H9 (cell line): ENCODE results near the gene GRIK3. TPM values are rescaled to one million over a fixed set of nuclear protein-coding genes. Genes with fewer than 3 reads are reported as not detected.

Source experiments
- DNase-seq: peaks from one replicate; pipeline ENCODE4 v3.0.0-alpha.2; 2017
- H2AFZ ChIP-seq: one replicate; pipeline ENCODE4 v1.6.1; 2013; ENCODE audit warnings: mild to moderate bottlenecking, low read length, control low read depth, moderate library complexity
- H2AK5ac ChIP-seq: 2 replicates; pipeline ENCODE4 v1.6.1; 2013; ENCODE audit warnings: low read length, control low read depth, mixed read lengths; ENCODE audit not compliant: insufficient read length
- H2BK120ac ChIP-seq: one replicate; pipeline ENCODE4 v1.6.1; 2013; ENCODE audit warnings: low read depth, mild to moderate bottlenecking, low read length, control low read depth, inconsistent platforms; ENCODE audit not compliant: poor library complexity, severe bottlenecking
- H2BK12ac ChIP-seq: 2 replicates; pipeline ENCODE4 v1.6.1; 2013; ENCODE audit warnings: low read length, control low read depth, mixed read lengths, low read depth; ENCODE audit not compliant: insufficient read length
- H2BK15ac ChIP-seq: 2 replicates; pipeline ENCODE4 v1.6.1; 2013; ENCODE audit warnings: low read depth, low read length, control low read depth
- H2BK20ac ChIP-seq: one replicate; pipeline ENCODE4 v1.6.1; 2013; ENCODE audit warnings: low read depth, mild to moderate bottlenecking, low read length, control low read depth, inconsistent platforms; ENCODE audit not compliant: poor library complexity, severe bottlenecking
- H2BK5ac ChIP-seq: 2 replicates; pipeline ENCODE4 v1.6.1; 2013; ENCODE audit warnings: low read length, control low read depth, mixed read lengths; ENCODE audit not compliant: insufficient read length
- H3K14ac ChIP-seq: 2 replicates; pipeline ENCODE4 v1.6.1; 2013; ENCODE audit warnings: low read length, control low read depth; ENCODE audit not compliant: insufficient read depth
- H3K18ac ChIP-seq: 2 replicates; pipeline ENCODE4 v1.6.1; 2013; ENCODE audit warnings: low read depth, mild to moderate bottlenecking, mixed read lengths, low read length, control low read depth; ENCODE audit not compliant: insufficient read length
- H3K23ac ChIP-seq: 2 replicates; pipeline ENCODE4 v1.6.1; 2013; ENCODE audit warnings: low read length, control low read depth, mixed read lengths, low read depth; ENCODE audit not compliant: insufficient read length
- H3K23me2 ChIP-seq: 2 replicates; pipeline ENCODE4 v1.6.1; 2013; ENCODE audit warnings: low read depth, mild to moderate bottlenecking, mixed read lengths, low read length, control low read depth; ENCODE audit not compliant: insufficient read length, poor library complexity, severe bottlenecking
- H3K27ac ChIP-seq: 2 replicates; pipeline ENCODE4 v1.5.1; 2013; ENCODE audit warnings: low read length, control low read depth, mixed read lengths, low read depth; ENCODE audit not compliant: insufficient read length
- H3K27me3 ChIP-seq: 2 replicates; pipeline ENCODE4 v1.6.1; 2013; ENCODE audit warnings: low read length, control low read depth, inconsistent platforms; ENCODE audit not compliant: insufficient read depth
- H3K4ac ChIP-seq: 2 replicates; pipeline ENCODE4 v1.6.1; 2013; ENCODE audit warnings: low read depth, mild to moderate bottlenecking, control low read depth, inconsistent platforms, low read length, moderate library complexity
- H3K4me1 ChIP-seq: 2 replicates; pipeline ENCODE4 v1.6.1; 2013; ENCODE audit warnings: low read length, control low read depth, inconsistent platforms; ENCODE audit not compliant: insufficient read depth
- H3K4me2 ChIP-seq: 2 replicates; pipeline ENCODE4 v1.6.1; 2013; ENCODE audit warnings: low read length, control low read depth, mixed read lengths; ENCODE audit not compliant: insufficient read length, insufficient read depth
- H3K56ac ChIP-seq: 2 replicates; pipeline ENCODE4 v1.6.1; 2013; ENCODE audit warnings: low read depth, mild to moderate bottlenecking, mixed read lengths, low read length, control low read depth; ENCODE audit not compliant: insufficient read length
- H3K79me1 ChIP-seq: 2 replicates; pipeline ENCODE4 v1.6.1; 2013; ENCODE audit warnings: low read depth, mild to moderate bottlenecking, moderate library complexity, low read length, control low read depth, inconsistent platforms; ENCODE audit not compliant: insufficient read depth, poor library complexity, severe bottlenecking
- H3K79me2 ChIP-seq: 2 replicates; pipeline ENCODE4 v1.6.1; 2013; ENCODE audit warnings: low read length, control low read depth, inconsistent platforms; ENCODE audit not compliant: insufficient read depth
- H3K9ac ChIP-seq: 2 replicates; pipeline ENCODE4 v1.6.1; 2013; ENCODE audit warnings: low read length, control low read depth, mixed read lengths; ENCODE audit not compliant: insufficient read length; ENCODE audit errors: extremely low read depth
- H3K9me3 ChIP-seq: one replicate; pipeline ENCODE4 v1.6.1; 2013; ENCODE audit warnings: low read depth, low read length, inconsistent platforms; ENCODE audit not compliant: control insufficient read depth
- H3T11ph ChIP-seq: one replicate; pipeline ENCODE4 v1.6.1; 2013; ENCODE audit warnings: mild to moderate bottlenecking, low read length, control low read depth, inconsistent platforms
- H4K20me1 ChIP-seq: one replicate; pipeline ENCODE4 v1.6.1; 2013; ENCODE audit not compliant: control insufficient read depth, insufficient read length, insufficient read depth
- H4K5ac ChIP-seq: 2 replicates; pipeline ENCODE4 v1.6.1; 2013; ENCODE audit warnings: low read depth, mild to moderate bottlenecking, mixed read lengths, low read length, control low read depth; ENCODE audit not compliant: insufficient read length
- H4K8ac ChIP-seq: replicated peaks from 2 replicates; pipeline ENCODE4 v1.6.1; 2013; ENCODE audit warnings: low read length, control low read depth, mixed read lengths, low read depth; ENCODE audit not compliant: insufficient read length
- H4K91ac ChIP-seq: 2 replicates; pipeline ENCODE4 v1.6.1; 2013; ENCODE audit warnings: low read depth, mild to moderate bottlenecking, moderate library complexity, mixed read lengths, low read length, control low read depth; ENCODE audit not compliant: insufficient read length
- H3K27ac Mint-ChIP-seq, 3 experiments: 2 replicates in 2 of 3; 3 replicates in 1 of 3; pipeline ENCODE4 v1.8.0; 2020 to 2021; ENCODE audit warnings: mixed read lengths in 3 of 3, mild to moderate bottlenecking in 1 of 3, moderate library complexity in 1 of 3
- H3K27me3 Mint-ChIP-seq: 2 replicates; pipeline ENCODE4 v1.8.0; 2021; ENCODE audit warnings: low read depth, mild to moderate bottlenecking, moderate library complexity, mixed read lengths
- H3K36me3 Mint-ChIP-seq, 3 experiments: 2 replicates in 2 of 3; 3 replicates in 1 of 3; pipeline ENCODE4 v1.8.0; 2020 to 2021; ENCODE audit warnings: low read depth in 3 of 3, mixed read lengths in 3 of 3; ENCODE audit not compliant: insufficient read depth in 1 of 3
- H3K4me1 Mint-ChIP-seq, 2 experiments: 2 replicates each; pipeline ENCODE4 v1.8.0; 2020; ENCODE audit warnings: mixed read lengths in 2 of 2
- H3K4me3 Mint-ChIP-seq, 2 experiments: 2 replicates in 1 of 2; 3 replicates in 1 of 2; pipeline ENCODE4 v1.8.0; 2020 to 2021; ENCODE audit warnings: mild to moderate bottlenecking in 2 of 2, mixed read lengths in 2 of 2, moderate library complexity in 1 of 2
- H3K9me3 Mint-ChIP-seq, 2 experiments: 2 replicates in 1 of 2; 3 replicates in 1 of 2; pipeline ENCODE4 v1.8.0; 2020; ENCODE audit warnings: mild to moderate bottlenecking in 2 of 2, mixed read lengths in 2 of 2, moderate library complexity in 1 of 2
- CTCF ChIP-seq: fragments of 200-600 bp; sonication (generic); conservative IDR thresholded peaks from 3 replicates; pipeline ENCODE4 v1.8.0; 2021; ENCODE audit warnings: antibody characterized with exemption, mild to moderate bottlenecking
- WGBS: extraction: QIAGEN DNeasy Blood & Tissue Kit; methylation state at CpG from one replicate; pipeline ENCODE4 v1.1.7; 2013; ENCODE audit warnings: missing lambda C conversion rate, low lambda C conversion rate, mixed read lengths; ENCODE audit not compliant: insufficient read length; ENCODE audit errors: extremely low coverage; 5-methylcytosine and 5-hydroxymethylcytosine counted together
- total RNA-seq: library from RNA; stranded (reverse); gene quantifications from 2 replicates; pipeline ENCODE4 v1.2.1, GENCODE V29; 2021

The GRIK3 gene
- total RNA-seq, 1 experiment from 2014 or later: 1.7 TPM

- no peak overlapping the region for H2BK120ac ChIP-seq
- no peak overlapping the region for H3K23ac ChIP-seq
- WGBS: no CpG with 5 or more reads among the region's 4 CpGs
- H3K79me2 ChIP-seq: no peaks in the 10 kb centered on the region
- no peak overlapping the region for H2AK5ac ChIP-seq
- no peaks in the 10 kb centered on the region for H3K79me1 ChIP-seq
- no peak overlapping the region for H4K91ac ChIP-seq
- H3T11ph ChIP-seq: no peak overlapping the region
- no peak overlapping the region for H3K9ac ChIP-seq
- H3K9me3 ChIP-seq: no peaks in the 10 kb centered on the region
- no peaks in the 10 kb centered on the region for H3K23me2 ChIP-seq
- no peak overlapping the region for H3K4me2 ChIP-seq
- no peak overlapping the region for H4K8ac ChIP-seq
- no peak overlapping the region for H2BK5ac ChIP-seq
- no peak overlapping the region for H2AFZ ChIP-seq
- no peak overlapping the region for H2BK20ac ChIP-seq
- no peaks in the 10 kb centered on the region for H4K20me1 ChIP-seq
- Mint-ChIP-seq H3K36me3 (no peaks in the 10 kb centered on the region), H3K27ac (peak overlapping the region in 1 of 3 experiments; percentile 9; a peak in 1 of 7 replicates), H3K27me3 (peaks cover 27% of the 10 kb centered on the region), H3K9me3 (peaks cover 0 to 3% of the 10 kb centered on the region in 2 experiments; a peak in 3 of 5 replicates), H3K4me3 (no peak overlapping the region), H3K4me1 (peaks cover 15 to 17% of the 10 kb centered on the region in 2 experiments; a peak in 3 of 4 replicates)
- no peak overlapping the region for H4K5ac ChIP-seq
- no peaks in the 10 kb centered on the region for H3K27me3 ChIP-seq
- H2BK15ac ChIP-seq: no peak overlapping the region
- no peak overlapping the region for H3K4ac ChIP-seq
- H3K27ac ChIP-seq: no peak overlapping the region
- H2BK12ac ChIP-seq: no peak overlapping the region
- no peak overlapping the region for H3K18ac ChIP-seq
- peak; percentile 49; the same call in 2 of the 3 replicates for TF ChIP-seq CTCF
- H3K4me1 ChIP-seq: no peaks in the 10 kb centered on the region
- no peak for DNase-seq
- H3K56ac ChIP-seq: no peak overlapping the region
- H3K14ac ChIP-seq: no peak overlapping the region
These were observed 16.6 kb downstream of the GRIK3 start for GRCh38 chr1:37017720-37018119.
